K562 (cell line): ENCODE data around the gene CCNYL1.

Experiments
- CTCF ChIP-seq, 3 experiments: IDR thresholded peaks in 2 of 3; conservative IDR thresholded peaks in 1 of 3; 2 replicates each; pipeline ENCODE4 v1.5.1; 2011 to 2012; ENCODE audit warnings: low read length in 3 of 3, mild to moderate bottlenecking in 3 of 3, control low read depth in 2 of 3, improper control_type of control experiment in 1 of 3, inconsistent platforms in 1 of 3, low read depth in 1 of 3, mixed read lengths in 1 of 3, moderate library complexity in 1 of 3; ENCODE audit not compliant: insufficient read depth in 2 of 3
- GATAD2B ChIP-seq: fragments of 450-650 bp; IDR thresholded peaks from 2 replicates; pipeline ENCODE4 v1.6.1; 2017; ENCODE audit warnings: mild to moderate bottlenecking, borderline replicate concordance
- ILF3 ChIP-seq: fragments of 450-650 bp; IDR thresholded peaks from 2 replicates; pipeline ENCODE4 v1.6.1; 2018; ENCODE audit warnings: antibody characterized with exemption, mild to moderate bottlenecking, moderate library complexity, borderline replicate concordance
- JUND ChIP-seq, 2 experiments: IDR thresholded peaks; 2 replicates in 1 of 2; 3 replicates in 1 of 2; pipeline ENCODE4 v1.6.1; 2011; ENCODE audit warnings: borderline replicate concordance in 2 of 2, low read depth in 2 of 2, low read length in 2 of 2, improper control_type of control experiment in 1 of 2, missing biosample characterization in 1 of 2, missing genetic modification characterization in 1 of 2, missing genetic modification reagents in 1 of 2
- PRPF4 ChIP-seq: fragments of 200-400 bp; formaldehyde crosslinking; IDR thresholded peaks from one replicate; pipeline ENCODE4 v1.6.1; 2017; ENCODE audit warnings: low read length, low read depth, mild to moderate bottlenecking; ENCODE audit not compliant: insufficient read depth, poor library complexity, severe bottlenecking
- SAP30 ChIP-seq: fragments of 200-600 bp; sonication (generic); IDR thresholded peaks from 2 replicates; pipeline ENCODE4 v1.6.1; 2012; ENCODE audit warnings: borderline replicate concordance, low read depth, mild to moderate bottlenecking, moderate library complexity, low read length, control low read depth, inconsistent platforms; ENCODE audit not compliant: insufficient read depth, poor library complexity, severe bottlenecking
- SETDB1 ChIP-seq: IDR thresholded peaks from one replicate; pipeline ENCODE4 v1.6.1; 2012; ENCODE audit warnings: low read length, control low read depth, inconsistent platforms
- SMAD4 ChIP-seq: fragments of 250-450 bp; sonication (Bioruptor Pico); conservative IDR thresholded peaks from 2 replicates; pipeline ENCODE4 v1.8.0; 2021; ENCODE audit warnings: inconsistent platforms, mild to moderate bottlenecking, moderate library complexity
- TF ChIP-seq, protein P1 (sequence below): sonication (generic); formaldehyde crosslinking; IDR thresholded peaks from 2 replicates; pipeline ENCODE4 v1.8.0; 2022; ENCODE audit warnings: mild to moderate bottlenecking, missing genetic modification reagents
- TF ChIP-seq, protein P2 (sequence below): fragments of 250-450 bp; sonication (Bioruptor Pico); IDR thresholded peaks from 2 replicates; pipeline ENCODE4 v1.9.0; 2021; ENCODE audit warnings: mild to moderate bottlenecking, inconsistent platforms
- TF ChIP-seq, protein P3 (sequence below), 2 experiments: fragments of 450-650 bp in 1 of 2; IDR thresholded peaks; 2 replicates each; pipeline ENCODE4 v1.6.1; 2011 to 2017; ENCODE audit warnings: low read depth in 2 of 2, antibody characterized with exemption in 1 of 2, borderline replicate concordance in 1 of 2, low read length in 1 of 2, mild to moderate bottlenecking in 1 of 2, mixed read lengths in 1 of 2; ENCODE audit not compliant: control insufficient read depth in 1 of 2
- TF ChIP-seq, protein P4 (sequence below), 2 experiments: fragments of 450-650 bp; formaldehyde crosslinking in 1 of 2; IDR thresholded peaks; 2 replicates each; pipeline versions ENCODE4 v1.4.0 to v1.6.1; 2014 to 2020; ENCODE audit warnings: mild to moderate bottlenecking in 2 of 2, borderline replicate concordance in 1 of 2, low read depth in 1 of 2

DNA sequence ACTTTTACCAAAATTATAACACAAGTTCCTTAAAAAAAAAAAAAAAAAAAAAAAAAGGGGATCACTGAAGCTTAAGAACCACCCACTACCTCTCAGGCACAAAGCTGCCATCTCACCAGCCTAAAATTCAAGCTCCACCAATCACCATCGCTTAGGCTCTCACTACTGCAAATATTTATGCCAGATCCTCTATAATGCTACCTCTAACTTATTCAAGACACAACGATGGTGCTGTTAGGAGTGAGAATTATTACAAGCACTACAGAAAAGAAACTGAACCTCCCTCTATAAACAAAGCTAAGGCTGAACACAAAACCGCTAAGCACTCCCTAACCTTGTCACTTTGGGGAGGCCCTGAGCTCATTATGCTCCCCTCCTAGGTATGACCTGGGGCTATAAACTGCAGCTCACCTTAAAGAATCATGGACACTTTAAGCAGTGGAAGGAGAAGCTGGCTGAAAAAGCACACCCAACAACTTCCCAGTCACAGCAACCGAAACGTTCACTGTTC, 54.7 kb downstream of the CCNYL1 start:
- no peak for TF ChIP-seq JUND (IDR thresholded peaks at IDR 0.05; ENCODE audit: borderline replicate concordance, low read depth, low read length)
- no peak for TF ChIP-seq JUND (tag; IDR thresholded peaks at IDR 0.05; ENCODE audit: borderline replicate concordance, low read depth, low read length)
- TF ChIP-seq, protein P1, sequence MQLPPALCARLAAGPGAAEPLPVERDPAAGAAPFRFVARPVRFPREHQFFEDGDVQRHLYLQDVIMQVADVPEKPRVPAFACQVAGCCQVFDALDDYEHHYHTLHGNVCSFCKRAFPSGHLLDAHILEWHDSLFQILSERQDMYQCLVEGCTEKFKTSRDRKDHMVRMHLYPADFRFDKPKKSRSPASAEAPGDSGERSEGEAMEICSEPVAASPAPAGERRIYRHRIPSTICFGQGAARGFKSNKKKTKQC (CRISPR knock-in tag) = no peak
- TF ChIP-seq, protein P2, sequence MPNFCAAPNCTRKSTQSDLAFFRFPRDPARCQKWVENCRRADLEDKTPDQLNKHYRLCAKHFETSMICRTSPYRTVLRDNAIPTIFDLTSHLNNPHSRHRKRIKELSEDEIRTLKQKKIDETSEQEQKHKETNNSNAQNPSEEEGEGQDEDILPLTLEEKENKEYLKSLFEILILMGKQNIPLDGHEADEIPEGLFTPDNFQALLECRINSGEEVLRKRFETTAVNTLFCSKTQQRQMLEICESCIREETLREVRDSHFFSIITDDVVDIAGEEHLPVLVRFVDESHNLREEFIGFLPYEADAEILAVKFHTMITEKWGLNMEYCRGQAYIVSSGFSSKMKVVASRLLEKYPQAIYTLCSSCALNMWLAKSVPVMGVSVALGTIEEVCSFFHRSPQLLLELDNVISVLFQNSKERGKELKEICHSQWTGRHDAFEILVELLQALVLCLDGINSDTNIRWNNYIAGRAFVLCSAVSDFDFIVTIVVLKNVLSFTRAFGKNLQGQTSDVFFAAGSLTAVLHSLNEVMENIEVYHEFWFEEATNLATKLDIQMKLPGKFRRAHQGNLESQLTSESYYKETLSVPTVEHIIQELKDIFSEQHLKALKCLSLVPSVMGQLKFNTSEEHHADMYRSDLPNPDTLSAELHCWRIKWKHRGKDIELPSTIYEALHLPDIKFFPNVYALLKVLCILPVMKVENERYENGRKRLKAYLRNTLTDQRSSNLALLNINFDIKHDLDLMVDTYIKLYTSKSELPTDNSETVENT (CRISPR knock-in tag) = no peak
- TF ChIP-seq, protein P3, sequence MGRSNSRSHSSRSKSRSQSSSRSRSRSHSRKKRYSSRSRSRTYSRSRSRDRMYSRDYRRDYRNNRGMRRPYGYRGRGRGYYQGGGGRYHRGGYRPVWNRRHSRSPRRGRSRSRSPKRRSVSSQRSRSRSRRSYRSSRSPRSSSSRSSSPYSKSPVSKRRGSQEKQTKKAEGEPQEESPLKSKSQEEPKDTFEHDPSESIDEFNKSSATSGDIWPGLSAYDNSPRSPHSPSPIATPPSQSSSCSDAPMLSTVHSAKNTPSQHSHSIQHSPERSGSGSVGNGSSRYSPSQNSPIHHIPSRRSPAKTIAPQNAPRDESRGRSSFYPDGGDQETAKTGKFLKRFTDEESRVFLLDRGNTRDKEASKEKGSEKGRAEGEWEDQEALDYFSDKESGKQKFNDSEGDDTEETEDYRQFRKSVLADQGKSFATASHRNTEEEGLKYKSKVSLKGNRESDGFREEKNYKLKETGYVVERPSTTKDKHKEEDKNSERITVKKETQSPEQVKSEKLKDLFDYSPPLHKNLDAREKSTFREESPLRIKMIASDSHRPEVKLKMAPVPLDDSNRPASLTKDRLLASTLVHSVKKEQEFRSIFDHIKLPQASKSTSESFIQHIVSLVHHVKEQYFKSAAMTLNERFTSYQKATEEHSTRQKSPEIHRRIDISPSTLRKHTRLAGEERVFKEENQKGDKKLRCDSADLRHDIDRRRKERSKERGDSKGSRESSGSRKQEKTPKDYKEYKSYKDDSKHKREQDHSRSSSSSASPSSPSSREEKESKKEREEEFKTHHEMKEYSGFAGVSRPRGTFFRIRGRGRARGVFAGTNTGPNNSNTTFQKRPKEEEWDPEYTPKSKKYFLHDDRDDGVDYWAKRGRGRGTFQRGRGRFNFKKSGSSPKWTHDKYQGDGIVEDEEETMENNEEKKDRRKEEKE (IDR thresholded peaks at IDR 0.05; ENCODE audit: borderline replicate concordance in 1 of 2, control insufficient read depth in 1 of 2, low read depth in 2 of 2, low read length in 1 of 2) = no peak
- TF ChIP-seq, protein P4, sequence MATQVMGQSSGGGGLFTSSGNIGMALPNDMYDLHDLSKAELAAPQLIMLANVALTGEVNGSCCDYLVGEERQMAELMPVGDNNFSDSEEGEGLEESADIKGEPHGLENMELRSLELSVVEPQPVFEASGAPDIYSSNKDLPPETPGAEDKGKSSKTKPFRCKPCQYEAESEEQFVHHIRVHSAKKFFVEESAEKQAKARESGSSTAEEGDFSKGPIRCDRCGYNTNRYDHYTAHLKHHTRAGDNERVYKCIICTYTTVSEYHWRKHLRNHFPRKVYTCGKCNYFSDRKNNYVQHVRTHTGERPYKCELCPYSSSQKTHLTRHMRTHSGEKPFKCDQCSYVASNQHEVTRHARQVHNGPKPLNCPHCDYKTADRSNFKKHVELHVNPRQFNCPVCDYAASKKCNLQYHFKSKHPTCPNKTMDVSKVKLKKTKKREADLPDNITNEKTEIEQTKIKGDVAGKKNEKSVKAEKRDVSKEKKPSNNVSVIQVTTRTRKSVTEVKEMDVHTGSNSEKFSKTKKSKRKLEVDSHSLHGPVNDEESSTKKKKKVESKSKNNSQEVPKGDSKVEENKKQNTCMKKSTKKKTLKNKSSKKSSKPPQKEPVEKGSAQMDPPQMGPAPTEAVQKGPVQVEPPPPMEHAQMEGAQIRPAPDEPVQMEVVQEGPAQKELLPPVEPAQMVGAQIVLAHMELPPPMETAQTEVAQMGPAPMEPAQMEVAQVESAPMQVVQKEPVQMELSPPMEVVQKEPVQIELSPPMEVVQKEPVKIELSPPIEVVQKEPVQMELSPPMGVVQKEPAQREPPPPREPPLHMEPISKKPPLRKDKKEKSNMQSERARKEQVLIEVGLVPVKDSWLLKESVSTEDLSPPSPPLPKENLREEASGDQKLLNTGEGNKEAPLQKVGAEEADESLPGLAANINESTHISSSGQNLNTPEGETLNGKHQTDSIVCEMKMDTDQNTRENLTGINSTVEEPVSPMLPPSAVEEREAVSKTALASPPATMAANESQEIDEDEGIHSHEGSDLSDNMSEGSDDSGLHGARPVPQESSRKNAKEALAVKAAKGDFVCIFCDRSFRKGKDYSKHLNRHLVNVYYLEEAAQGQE (IDR thresholded peaks at IDR 0.05; ENCODE audit: borderline replicate concordance) = no peak
- TF ChIP-seq, protein P4 (CRISPR knock-in tag; IDR thresholded peaks at IDR 0.05; ENCODE audit: low read depth) = no peak
- TF ChIP-seq GATAD2B = no peak
- no peak for TF ChIP-seq SETDB1
- TF ChIP-seq CTCF (IDR thresholded peaks at IDR 0.05 in 2 of 3, conservative IDR thresholded peaks at IDR 0.05 in 1 of 3; ENCODE audit: insufficient read depth in 2 of 3, low read depth in 1 of 3, low read length in 3 of 3) = no peak
- no peak for TF ChIP-seq SMAD4 (CRISPR knock-in tag)
- TF ChIP-seq PRPF4 = no peak
- no peak for TF ChIP-seq SAP30
- TF ChIP-seq ILF3 = no peak
